WTC11 (cell line): ENCODE results near the gene NUP58.

Experiments used
- JUN ChIP-seq: sonication (generic); formaldehyde crosslinking; IDR thresholded peaks from 2 replicates; pipeline ENCODE4 v1.8.0; 2023; ENCODE audit warnings: mild to moderate bottlenecking, missing genetic modification reagents
- MAX ChIP-seq: sonication (generic); formaldehyde crosslinking; IDR thresholded peaks from 2 replicates; pipeline ENCODE4 v1.8.0; 2022; ENCODE audit warnings: mild to moderate bottlenecking, missing genetic modification reagents
- MYBL2 ChIP-seq: sonication (generic); formaldehyde crosslinking; IDR thresholded peaks from 2 replicates; pipeline ENCODE4 v1.8.1; 2023; ENCODE audit warnings: mild to moderate bottlenecking, moderate library complexity, missing genetic modification reagents
- NR3C1 ChIP-seq: sonication (generic); formaldehyde crosslinking; conservative IDR thresholded peaks from 2 replicates; pipeline ENCODE4 v1.8.1; 2023; ENCODE audit warnings: low read depth, mild to moderate bottlenecking, missing genetic modification reagents
- TCF7 ChIP-seq: sonication (generic); formaldehyde crosslinking; IDR thresholded peaks from 2 replicates; pipeline ENCODE4 v1.8.0; 2022; ENCODE audit warnings: mild to moderate bottlenecking, low read depth, missing genetic modification reagents, moderate library complexity
- TP53 ChIP-seq: sonication (generic); formaldehyde crosslinking; IDR thresholded peaks from 2 replicates; pipeline ENCODE4 v1.8.1; 2023; ENCODE audit warnings: mild to moderate bottlenecking, missing genetic modification reagents
- USF2 ChIP-seq: sonication (generic); formaldehyde crosslinking; IDR thresholded peaks from 2 replicates; pipeline ENCODE4 v1.8.1; 2023; ENCODE audit warnings: mild to moderate bottlenecking, missing genetic modification reagents, moderate library complexity
- ZNF263 ChIP-seq: sonication (generic); formaldehyde crosslinking; IDR thresholded peaks from 2 replicates; pipeline ENCODE4 v1.8.1; 2022; ENCODE audit warnings: low read depth, mild to moderate bottlenecking, moderate library complexity, missing genetic modification reagents
- ZNF423 ChIP-seq: fragments of 250-450 bp; sonication (Bioruptor Pico); IDR thresholded peaks from 2 replicates; pipeline ENCODE4 v2.1.2; 2022; ENCODE audit warnings: mild to moderate bottlenecking, moderate library complexity
- TF ChIP-seq, protein P1 (sequence below): sonication (generic); formaldehyde crosslinking; IDR thresholded peaks from 2 replicates; pipeline ENCODE4 v1.8.0; 2022; ENCODE audit warnings: missing genetic modification reagents
- TF ChIP-seq, protein P2 (sequence below): fragments of 200-600 bp; IDR thresholded peaks from 2 replicates; pipeline ENCODE4 v1.8.0; 2022; ENCODE audit warnings: antibody characterized with exemption
- TF ChIP-seq, protein P3 (sequence below): sonication (generic); formaldehyde crosslinking; IDR thresholded peaks from 2 replicates; pipeline ENCODE4 v1.8.1; 2023; ENCODE audit warnings: mild to moderate bottlenecking, missing genetic modification reagents
- TF ChIP-seq, protein P4 (sequence below): sonication (generic); formaldehyde crosslinking; IDR thresholded peaks from 2 replicates; pipeline ENCODE4 v1.8.1; 2022; ENCODE audit warnings: mild to moderate bottlenecking, moderate library complexity, missing genetic modification reagents

GRCh38 chr13:25352230-25352629, 50.8 kb downstream of the NUP58 start:
- TF ChIP-seq, protein P1, sequence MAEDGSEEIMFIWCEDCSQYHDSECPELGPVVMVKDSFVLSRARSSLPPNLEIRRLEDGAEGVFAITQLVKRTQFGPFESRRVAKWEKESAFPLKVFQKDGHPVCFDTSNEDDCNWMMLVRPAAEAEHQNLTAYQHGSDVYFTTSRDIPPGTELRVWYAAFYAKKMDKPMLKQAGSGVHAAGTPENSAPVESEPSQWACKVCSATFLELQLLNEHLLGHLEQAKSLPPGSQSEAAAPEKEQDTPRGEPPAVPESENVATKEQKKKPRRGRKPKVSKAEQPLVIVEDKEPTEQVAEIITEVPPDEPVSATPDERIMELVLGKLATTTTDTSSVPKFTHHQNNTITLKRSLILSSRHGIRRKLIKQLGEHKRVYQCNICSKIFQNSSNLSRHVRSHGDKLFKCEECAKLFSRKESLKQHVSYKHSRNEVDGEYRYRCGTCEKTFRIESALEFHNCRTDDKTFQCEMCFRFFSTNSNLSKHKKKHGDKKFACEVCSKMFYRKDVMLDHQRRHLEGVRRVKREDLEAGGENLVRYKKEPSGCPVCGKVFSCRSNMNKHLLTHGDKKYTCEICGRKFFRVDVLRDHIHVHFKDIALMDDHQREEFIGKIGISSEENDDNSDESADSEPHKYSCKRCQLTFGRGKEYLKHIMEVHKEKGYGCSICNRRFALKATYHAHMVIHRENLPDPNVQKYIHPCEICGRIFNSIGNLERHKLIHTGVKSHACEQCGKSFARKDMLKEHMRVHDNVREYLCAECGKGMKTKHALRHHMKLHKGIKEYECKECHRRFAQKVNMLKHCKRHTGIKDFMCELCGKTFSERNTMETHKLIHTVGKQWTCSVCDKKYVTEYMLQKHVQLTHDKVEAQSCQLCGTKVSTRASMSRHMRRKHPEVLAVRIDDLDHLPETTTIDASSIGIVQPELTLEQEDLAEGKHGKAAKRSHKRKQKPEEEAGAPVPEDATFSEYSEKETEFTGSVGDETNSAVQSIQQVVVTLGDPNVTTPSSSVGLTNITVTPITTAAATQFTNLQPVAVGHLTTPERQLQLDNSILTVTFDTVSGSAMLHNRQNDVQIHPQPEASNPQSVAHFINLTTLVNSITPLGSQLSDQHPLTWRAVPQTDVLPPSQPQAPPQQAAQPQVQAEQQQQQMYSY: no peak
- TF ChIP-seq, protein P2, sequence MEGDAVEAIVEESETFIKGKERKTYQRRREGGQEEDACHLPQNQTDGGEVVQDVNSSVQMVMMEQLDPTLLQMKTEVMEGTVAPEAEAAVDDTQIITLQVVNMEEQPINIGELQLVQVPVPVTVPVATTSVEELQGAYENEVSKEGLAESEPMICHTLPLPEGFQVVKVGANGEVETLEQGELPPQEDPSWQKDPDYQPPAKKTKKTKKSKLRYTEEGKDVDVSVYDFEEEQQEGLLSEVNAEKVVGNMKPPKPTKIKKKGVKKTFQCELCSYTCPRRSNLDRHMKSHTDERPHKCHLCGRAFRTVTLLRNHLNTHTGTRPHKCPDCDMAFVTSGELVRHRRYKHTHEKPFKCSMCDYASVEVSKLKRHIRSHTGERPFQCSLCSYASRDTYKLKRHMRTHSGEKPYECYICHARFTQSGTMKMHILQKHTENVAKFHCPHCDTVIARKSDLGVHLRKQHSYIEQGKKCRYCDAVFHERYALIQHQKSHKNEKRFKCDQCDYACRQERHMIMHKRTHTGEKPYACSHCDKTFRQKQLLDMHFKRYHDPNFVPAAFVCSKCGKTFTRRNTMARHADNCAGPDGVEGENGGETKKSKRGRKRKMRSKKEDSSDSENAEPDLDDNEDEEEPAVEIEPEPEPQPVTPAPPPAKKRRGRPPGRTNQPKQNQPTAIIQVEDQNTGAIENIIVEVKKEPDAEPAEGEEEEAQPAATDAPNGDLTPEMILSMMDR: no peak
- no peak for TF ChIP-seq MYBL2 (CRISPR knock-in tag)
- TF ChIP-seq ZNF263 (CRISPR knock-in tag): no peak
- no peak for TF ChIP-seq USF2 (CRISPR knock-in tag)
- TF ChIP-seq TP53 (CRISPR knock-in tag): no peak
- TF ChIP-seq, protein P3, sequence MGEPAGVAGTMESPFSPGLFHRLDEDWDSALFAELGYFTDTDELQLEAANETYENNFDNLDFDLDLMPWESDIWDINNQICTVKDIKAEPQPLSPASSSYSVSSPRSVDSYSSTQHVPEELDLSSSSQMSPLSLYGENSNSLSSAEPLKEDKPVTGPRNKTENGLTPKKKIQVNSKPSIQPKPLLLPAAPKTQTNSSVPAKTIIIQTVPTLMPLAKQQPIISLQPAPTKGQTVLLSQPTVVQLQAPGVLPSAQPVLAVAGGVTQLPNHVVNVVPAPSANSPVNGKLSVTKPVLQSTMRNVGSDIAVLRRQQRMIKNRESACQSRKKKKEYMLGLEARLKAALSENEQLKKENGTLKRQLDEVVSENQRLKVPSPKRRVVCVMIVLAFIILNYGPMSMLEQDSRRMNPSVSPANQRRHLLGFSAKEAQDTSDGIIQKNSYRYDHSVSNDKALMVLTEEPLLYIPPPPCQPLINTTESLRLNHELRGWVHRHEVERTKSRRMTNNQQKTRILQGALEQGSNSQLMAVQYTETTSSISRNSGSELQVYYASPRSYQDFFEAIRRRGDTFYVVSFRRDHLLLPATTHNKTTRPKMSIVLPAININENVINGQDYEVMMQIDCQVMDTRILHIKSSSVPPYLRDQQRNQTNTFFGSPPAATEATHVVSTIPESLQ (CRISPR knock-in tag): no peak
- no peak for TF ChIP-seq MAX (CRISPR knock-in tag)
- no peak for TF ChIP-seq NR3C1
- TF ChIP-seq JUN (CRISPR knock-in tag): no peak
- no peak for TF ChIP-seq ZNF423 (CRISPR knock-in tag)
- TF ChIP-seq, protein P4, sequence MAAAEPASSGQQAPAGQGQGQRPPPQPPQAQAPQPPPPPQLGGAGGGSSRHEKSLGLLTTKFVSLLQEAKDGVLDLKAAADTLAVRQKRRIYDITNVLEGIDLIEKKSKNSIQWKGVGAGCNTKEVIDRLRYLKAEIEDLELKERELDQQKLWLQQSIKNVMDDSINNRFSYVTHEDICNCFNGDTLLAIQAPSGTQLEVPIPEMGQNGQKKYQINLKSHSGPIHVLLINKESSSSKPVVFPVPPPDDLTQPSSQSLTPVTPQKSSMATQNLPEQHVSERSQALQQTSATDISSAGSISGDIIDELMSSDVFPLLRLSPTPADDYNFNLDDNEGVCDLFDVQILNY (CRISPR knock-in tag): no peak
- TF ChIP-seq TCF7 (CRISPR knock-in tag): no peak
